HG02588 (cell line): Measurements from ENCODE around the gene KCNQ4.

Experiments
- ATAC-seq: cut with Tn5 transposase; IDR thresholded peaks from one replicate; pipeline ENCODE4 v1.9.1; 2021; ENCODE audit warnings: mild to moderate bottlenecking, moderate library complexity; ENCODE audit not compliant: unreplicated experiment

The KCNQ4 gene

GRCh38 chr1:40783001-40783905 lies at the start of gene KCNQ4:
Gene KCNQ4 (plus strand): TSS chr1:40783787. CDS start chr1:40784094, 307 bp downstream.
- no peak for ATAC-seq

DNA sequence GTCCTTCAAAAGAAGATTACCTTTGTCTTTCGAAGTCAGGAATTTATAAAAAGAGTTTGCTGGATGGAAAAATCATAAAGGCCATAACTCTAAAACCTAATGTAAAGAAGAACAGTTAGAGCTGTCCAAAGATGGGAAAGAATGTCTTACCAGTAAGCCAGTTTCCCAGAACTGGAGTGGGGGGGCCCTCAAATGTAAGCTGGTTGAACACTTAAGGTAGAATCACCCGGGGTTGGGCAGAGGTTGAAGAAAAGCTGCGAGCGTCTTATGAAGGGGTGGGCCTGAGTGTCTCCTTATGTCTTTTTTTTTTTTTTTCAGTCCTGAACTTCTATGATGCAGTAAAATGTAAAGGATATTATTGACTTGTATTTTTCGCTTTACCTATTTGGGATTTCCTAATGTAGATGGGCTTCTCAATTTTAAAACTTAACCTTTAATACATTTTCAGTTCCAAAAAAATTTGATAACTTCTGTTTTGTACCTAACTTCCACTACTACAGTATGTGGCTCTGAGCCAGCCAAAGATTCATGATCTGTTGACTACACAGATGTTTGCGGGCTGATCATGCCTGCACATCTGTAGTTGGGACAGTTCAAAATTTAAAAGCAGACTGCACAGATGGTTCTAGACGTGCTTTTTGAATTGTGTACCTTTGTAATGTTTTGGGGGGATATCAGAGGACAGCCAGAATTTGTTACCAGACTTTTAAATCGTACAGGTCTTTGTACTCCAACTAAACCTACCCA lies 48.5 kb upstream of the KCNQ4 start:
- ATAC-seq: no peak

DNA sequence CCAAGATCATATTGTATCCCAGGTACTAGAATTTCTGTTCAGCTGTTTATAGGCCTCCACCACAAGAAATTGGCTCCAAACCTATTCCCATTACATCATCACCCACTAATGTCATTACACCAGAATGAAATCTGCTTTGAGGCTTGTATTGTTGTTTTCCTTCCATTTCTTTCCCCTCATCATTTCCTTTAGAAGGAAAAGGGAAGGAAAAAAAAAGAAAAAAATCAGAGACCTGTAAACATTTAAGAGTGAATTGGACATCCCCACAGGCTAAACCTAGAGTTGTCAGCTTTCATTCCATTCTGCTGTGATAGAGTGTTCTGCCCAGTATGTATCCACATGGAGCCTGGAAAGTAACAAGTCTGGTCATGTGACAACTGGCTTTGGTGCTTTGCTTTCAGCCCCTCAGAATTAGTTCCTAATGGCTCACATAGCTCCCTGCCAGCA lies 47.5 kb upstream of the KCNQ4 start:
- ATAC-seq: no peak

DNA sequence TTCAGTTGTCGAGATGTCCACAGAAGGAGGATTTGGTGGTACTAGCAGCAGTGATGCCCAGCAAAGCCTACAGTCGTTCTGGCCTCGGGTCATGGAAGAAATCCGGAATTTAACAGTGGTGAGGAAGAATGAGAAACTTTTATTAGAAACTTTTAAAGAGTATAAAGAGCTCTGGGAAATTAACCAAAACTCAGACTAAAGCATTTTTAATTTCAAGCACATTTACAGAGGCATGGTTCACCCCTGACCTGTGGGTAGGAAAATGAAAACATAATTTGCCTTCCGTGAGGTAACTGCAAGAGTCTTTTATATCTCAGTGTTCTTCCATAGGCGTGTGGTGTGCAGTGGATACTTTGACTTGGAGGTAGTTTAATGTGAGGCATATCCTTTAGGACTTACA lies 44.8 kb upstream of the KCNQ4 start:
- no peak for ATAC-seq

DNA sequence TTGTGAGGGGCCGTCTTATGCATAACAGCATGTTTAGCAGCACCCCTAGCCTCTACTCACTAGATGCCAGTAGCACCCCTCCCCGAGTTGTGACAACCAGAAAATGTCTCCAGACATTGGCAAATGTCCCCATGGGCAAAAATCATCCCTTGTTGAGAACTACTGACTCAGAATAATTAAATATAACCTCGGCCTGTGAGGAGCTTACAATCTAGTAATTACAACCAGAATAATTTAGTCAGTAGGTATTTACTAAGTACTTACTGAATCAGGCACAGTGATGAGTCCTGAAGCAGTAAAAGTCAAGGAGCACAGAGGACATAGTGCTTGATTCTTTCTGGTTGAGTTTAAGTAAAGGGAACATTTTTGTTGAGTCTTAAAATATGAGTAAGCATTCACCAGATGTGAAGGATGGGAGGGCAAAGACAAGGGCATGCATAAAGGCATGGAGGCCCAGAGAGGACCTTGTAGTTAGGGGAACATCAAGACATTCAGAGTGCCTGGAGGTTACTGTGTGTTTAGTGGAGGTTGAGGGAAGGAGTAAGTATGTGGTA lies 44.1 kb upstream of the KCNQ4 start:
- no peak for ATAC-seq

DNA sequence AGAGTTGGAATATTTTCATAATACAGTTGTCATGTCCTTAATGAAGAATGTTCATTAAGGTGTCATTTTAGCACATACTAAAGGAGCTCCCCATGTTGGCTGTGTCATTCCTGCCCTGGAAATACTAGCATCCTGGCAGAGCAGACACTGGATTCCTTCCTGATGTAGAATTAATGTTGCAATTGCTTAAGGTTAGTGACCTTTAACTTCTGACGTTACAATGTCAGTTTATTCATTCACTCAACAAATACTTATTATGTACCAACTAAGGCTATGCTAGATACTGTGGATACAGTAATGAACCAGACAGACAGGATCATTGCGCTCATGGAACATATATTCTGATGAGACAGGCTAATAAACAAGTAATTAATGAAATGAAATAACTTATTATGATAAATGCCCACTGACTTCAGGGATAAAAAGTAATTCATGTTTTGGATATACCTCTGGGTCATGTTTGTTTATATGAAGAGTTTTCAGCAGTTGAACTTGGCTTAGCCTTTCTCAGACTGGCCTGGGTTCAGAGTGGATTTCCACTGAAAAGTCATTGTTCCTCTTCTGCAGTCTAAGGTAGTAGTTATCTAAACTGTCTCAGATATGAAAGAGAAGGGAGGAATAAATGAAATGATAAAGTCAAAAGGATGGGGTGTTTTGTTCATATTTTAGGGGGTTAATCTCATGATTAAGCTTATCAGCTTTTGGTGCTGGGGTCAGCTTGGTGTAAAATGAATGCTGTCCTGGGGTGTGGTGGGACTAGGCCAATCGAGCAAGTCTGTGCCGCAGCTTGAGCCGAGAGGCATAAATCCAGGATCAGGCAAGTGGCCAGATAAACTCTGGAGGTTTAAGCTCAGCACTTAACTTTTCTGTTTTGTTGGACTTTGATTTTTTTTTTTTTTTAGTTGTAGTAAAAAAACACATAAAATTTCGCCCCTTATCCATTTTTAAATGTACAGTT lies 43.3 kb upstream of the KCNQ4 start:
- no peak for ATAC-seq

DNA sequence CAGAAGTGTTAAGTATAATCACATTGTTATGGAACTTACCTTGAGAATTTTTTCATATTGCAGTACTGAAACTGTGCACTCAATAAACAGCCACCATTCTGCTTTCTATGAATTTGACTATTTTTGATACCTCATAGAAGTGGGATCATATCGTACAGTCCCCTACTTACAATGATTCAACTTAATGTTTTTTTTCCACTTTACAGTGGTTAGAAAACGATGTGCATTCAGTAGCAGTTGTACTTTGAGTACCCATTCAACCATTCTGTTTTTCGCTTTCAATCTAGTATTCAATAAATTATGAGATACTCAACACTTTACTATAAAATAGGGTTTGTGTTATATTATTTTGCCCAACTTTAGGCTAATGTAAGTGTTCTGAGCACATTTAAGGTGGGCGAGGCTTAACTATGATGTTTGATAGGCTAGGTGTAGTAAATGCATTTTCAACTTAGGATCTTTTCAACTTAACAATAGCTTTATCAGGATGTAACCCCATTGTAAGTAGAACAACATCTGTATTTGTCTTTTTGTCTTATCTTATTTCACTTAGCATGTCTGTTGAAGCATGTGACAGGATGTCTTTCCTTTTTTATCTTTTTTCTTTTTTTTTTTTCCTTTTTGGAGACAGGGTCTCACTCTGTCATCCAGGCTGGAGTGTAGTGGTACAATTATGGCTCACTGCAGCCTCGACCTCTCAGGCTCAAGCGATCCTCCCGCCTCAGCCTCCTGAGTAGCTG lies 42.4 kb upstream of the KCNQ4 start:
- no peak for ATAC-seq

DNA sequence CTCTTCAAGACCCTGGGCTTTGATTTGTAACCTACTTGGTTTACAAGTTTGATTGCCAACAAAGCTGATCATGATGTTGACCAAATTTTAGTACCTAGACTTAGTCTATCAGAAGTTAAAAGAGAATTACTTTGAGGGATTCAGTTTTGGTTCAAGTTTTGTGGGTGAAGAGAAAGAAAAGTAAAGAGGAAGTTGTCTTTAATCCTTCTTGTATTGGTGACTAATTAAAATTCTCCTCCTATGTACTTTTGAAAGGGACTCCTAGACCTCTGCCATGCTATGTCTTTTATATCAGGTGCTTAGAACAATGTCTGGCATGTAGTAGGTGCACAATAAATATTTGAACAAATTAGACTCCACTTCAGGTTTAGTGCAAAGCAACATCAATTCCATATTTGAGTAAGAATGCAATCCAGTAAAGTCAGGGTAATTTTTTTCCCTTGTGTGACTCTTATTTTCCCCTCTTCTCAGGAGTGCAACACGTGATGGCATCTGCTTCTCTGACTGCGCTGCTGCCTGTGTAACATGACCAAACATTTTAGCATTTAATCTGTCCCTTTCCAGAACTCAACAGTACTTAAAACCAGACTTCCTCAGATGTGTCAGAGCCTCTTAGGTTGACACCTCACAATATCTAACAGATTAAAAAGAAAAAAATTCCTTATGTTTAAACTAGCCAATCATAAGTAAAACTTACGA lies 41.1 kb upstream of the KCNQ4 start:
- no peak for ATAC-seq

- ATAC-seq: no peak
These were observed 40.1 kb upstream of the KCNQ4 start for GRCh38 chr1:40743452-40743851.

GRCh38 chr1:40743860-40744259 lies 39.7 kb upstream of the KCNQ4 start:
- no peak for ATAC-seq

- ATAC-seq: no peak
These were observed 38.4 kb upstream of the KCNQ4 start for GRCh38 chr1:40745176-40745575.

- ATAC-seq: no peak
These were observed 37.1 kb upstream of the KCNQ4 start for GRCh38 chr1:40746344-40747090.

DNA sequence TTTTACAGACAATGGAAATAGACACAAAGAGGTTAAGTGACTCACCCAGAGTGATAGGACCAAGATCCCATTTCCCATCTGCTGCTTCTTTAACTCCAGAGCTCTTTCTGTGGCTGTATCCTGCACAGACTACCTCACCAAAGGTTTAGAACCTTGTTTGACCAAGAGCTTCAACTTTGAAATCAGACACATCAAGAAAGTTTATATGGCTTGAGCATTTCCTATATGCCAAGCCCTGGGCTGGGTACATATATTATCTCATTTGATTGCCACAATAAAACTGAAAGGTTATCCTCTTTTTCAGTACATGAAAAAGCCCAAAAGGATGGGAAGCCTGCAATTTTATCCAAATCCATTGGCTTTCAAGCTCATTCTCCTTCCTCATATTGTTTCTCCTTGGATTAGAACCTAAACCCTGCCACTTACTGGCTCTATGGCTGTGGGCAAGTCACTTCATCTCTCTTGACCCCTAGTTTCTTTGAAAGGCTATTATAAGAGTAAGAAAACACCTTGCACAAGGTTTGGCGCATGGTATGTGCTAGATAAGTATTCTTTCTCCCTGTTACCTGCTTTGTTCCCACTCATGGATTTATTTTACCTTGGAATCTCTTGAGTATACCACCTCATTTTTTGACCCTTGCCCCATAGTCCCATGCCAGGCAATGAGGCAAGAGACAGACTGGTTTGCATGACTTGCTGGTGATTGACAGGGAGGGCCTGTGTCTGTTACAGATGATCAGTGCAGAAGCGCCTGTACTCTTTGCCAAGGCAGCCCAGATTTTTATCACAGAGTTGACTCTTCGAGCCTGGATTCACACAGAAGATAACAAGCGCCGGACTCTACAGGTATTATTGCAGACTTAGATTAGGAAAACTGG lies 34.5 kb upstream of the KCNQ4 start:
- ATAC-seq: no peak

DNA sequence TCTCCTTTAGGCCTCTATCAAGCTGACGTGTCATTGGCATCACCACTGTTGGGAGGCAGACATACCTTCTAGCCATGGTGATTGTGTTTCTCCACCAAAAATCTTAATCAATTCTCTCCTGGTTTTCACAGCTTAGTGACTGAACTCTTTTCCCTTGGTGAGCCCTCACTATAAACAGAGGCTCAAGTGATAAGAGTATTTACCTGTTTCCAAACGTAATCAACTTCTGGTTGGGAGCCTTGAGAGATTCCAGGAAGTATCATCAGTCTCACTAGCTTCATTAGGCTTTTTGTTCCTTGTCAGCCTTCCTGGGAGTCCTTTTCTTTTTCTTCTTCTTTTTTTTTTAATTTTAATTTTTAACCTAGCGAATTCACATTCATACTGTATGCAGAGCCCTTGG lies 33.8 kb upstream of the KCNQ4 start:
- no peak for ATAC-seq

- ATAC-seq: no peak
These were observed 33.1 kb upstream of the KCNQ4 start for GRCh38 chr1:40750451-40750908.

- no peak for ATAC-seq
These were observed 31.8 kb upstream of the KCNQ4 start for GRCh38 chr1:40751802-40752201.

DNA sequence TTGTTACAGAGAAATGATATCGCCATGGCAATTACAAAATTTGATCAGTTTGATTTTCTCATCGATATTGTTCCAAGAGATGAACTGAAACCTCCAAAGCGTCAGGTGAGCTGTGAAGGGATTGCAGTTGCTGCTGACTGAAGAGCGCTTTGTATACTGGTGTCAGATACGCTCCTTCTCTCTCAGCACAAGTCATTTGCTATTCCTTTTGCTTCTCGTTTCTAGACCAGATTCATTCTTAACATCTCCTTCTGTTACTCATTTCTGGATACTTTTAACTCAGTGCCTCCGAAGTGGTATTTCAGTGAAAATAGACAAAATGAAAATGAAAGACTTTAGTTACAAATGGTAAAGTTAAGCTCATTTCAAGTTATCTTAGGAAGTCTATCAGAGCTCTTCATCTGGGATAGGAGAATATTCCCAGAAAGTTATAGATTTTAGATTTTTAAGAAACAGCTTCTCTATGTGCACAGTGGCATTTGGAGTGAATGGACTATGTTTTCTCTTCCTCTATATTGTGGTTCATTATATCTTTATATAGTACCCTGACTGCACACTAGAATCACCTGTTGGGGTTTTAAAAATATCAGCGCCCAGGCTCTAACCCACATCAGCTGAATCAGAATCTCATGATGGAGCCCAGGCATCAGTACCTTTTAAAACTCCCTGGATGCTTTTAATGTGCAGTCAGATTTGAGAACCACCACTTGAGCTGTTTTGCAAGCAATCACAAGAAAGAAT lies 30.3 kb upstream of the KCNQ4 start:
- ATAC-seq: no peak
